Erythroblast (primary cell): ENCODE measurements around the gene YWHAG.
A peak's percentile ranks its signal among the peaks of the same experiment; 100 is the strongest.
"Not testable (repeated sequence)": the region's sequence is repeated elsewhere in the genome, so short reads cannot be mapped to it uniquely, and the experiment has no call there.

Experiments used
- DNase-seq, 2 experiments: peaks; one replicate each; lab custom pipeline; 2025; lab: John Stamatoyannopoulos, UW
- GATA1 ChIP-seq: IDR thresholded peaks from 2 replicates; pipeline ENCODE4 v1.6.1; 2011; ENCODE audit warnings: low read depth, mild to moderate bottlenecking, control low read depth, low read length, moderate library complexity
- POLR2A ChIP-seq: IDR thresholded peaks from 2 replicates; pipeline ENCODE4 v1.6.1; 2011; ENCODE audit warnings: mild to moderate bottlenecking, low read length

YWHAG gene

GRCh38 chr7:76364198-76364584, 5.4 kb upstream of the YWHAG start:
- TF ChIP-seq GATA1, result no peak
- TF ChIP-seq POLR2A, result no peak
- DNase-seq, result peak in 1 of 2 experiments; percentile 32

- DNase-seq, result not testable (repeated sequence)
These were observed 5.0 kb upstream of the YWHAG start for GRCh38 chr7:76363754-76364153.

- DNase-seq, result no peak
- TF ChIP-seq POLR2A, result no peak
- no peak for TF ChIP-seq GATA1
These were observed 1.3 kb upstream of the YWHAG start for GRCh38 chr7:76359978-76360638.

- peak; percentile 98 for DNase-seq
These were observed 553 bp upstream of the YWHAG start for GRCh38 chr7:76359111-76359977.

GRCh38 chr7:76358011-76358480, 745 bp downstream of the YWHAG start:
- TF ChIP-seq GATA1 (no peak), POLR2A (no peak)
- peak; percentile 69 to 76 for DNase-seq

More at GRCh38 chr7:76359111-76359977, 553 bp upstream of the YWHAG start:
- no peak for TF ChIP-seq GATA1
- no peak for TF ChIP-seq POLR2A

- peak; percentile 65 to 72 for DNase-seq
- TF ChIP-seq POLR2A (no peak), GATA1 (no peak)
These were observed 1.2 kb downstream of the YWHAG start for GRCh38 chr7:76357475-76358010.

- TF ChIP-seq GATA1, result no peak
- DNase-seq, result peak; percentile 54 to 74
These were observed 2.0 kb downstream of the YWHAG start for GRCh38 chr7:76356823-76357222.

- TF ChIP-seq POLR2A (no peak), GATA1 (no peak)
- DNase-seq, result no peak
These were observed 2.7 kb downstream of the YWHAG start for GRCh38 chr7:76356115-76356514.

GRCh38 chr7:76354981-76355730, 3.6 kb downstream of the YWHAG start:
- TF ChIP-seq GATA1 (no peak), POLR2A (no peak)
- DNase-seq, result no peak

GRCh38 chr7:76354516-76354915, 4.3 kb downstream of the YWHAG start:
- peak in 1 of 2 experiments; percentile 17 for DNase-seq
- no peak for TF ChIP-seq GATA1
- TF ChIP-seq POLR2A, result no peak

- DNase-seq, result no peak
- TF ChIP-seq GATA1 (no peak), POLR2A (no peak)
These were observed 5.0 kb downstream of the YWHAG start for GRCh38 chr7:76353744-76354143.

- no peak for DNase-seq
- TF ChIP-seq GATA1 (no peak), POLR2A (no peak)
These were observed 6.6 kb downstream of the YWHAG start for GRCh38 chr7:76352193-76352592.

GRCh38 chr7:76351372-76351771, 7.4 kb downstream of the YWHAG start:
- no peak for DNase-seq
- no peak for TF ChIP-seq POLR2A
- no peak for TF ChIP-seq GATA1
